Tibial nerve (tissue), 3 donors: ENCODE measurements around the gene PLCXD3.

Experiments used
- POLR2A ChIP-seq, 2 donors: fragments of 450-650 bp; IDR thresholded peaks; one replicate each; pipeline ENCODE4 v1.6.1; 2017; ENCODE audit warnings: antibody characterized with exemption in 2 of 2, mild to moderate bottlenecking in 2 of 2, moderate library complexity in 2 of 2
- TF ChIP-seq, protein P1 (sequence below), 5 experiments: fragments of 200-600 bp in 3 of 5; fragments of 450-650 bp in 2 of 5; sonication (generic) in 3 of 5; IDR thresholded peaks; one replicate each; pipeline ENCODE4 v1.5.1; 2016 to 2019; ENCODE audit warnings: antibody characterized with exemption in 5 of 5, mild to moderate bottlenecking in 3 of 5, moderate library complexity in 2 of 5

DNA sequence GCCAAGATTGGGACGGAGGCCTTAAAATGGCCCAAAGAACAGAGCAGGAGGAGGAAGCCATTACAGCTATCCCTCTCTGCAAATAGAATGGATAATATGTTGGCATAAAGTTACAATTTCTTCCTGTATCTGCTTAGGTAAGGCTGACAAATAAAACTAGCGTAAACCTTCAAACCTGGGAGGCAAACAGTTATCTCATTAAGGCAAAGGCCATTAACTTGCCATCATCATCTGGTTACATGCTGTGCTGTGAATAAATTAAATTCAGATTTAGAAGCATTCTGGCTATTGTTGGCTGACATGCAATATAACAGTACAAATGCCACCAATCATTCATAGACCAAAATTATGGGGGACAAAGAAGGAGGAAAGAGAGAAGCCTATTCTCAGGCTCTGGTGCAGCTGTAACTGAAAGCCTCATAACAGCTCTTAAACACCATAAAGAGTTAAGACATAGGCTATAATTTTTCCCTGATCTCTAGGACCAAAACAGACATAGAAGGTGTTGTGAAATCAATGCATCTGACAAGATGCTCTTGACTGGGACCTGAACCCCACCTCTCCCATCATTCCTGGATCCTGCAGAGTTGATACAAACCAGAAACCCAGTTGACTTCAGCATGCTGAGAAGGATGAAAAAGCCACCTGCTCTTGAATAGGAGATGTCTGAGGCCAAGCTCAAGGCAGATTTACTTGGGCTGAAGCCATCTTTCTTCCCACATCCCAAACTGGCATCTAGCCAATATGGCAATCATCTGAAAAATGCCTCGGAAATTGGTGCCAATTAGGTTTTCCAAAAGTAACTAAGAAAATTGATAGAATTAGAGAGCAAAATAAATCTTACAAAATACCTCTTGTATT, 62.5 kb downstream of the PLCXD3 start:
- TF ChIP-seq, protein P1, sequence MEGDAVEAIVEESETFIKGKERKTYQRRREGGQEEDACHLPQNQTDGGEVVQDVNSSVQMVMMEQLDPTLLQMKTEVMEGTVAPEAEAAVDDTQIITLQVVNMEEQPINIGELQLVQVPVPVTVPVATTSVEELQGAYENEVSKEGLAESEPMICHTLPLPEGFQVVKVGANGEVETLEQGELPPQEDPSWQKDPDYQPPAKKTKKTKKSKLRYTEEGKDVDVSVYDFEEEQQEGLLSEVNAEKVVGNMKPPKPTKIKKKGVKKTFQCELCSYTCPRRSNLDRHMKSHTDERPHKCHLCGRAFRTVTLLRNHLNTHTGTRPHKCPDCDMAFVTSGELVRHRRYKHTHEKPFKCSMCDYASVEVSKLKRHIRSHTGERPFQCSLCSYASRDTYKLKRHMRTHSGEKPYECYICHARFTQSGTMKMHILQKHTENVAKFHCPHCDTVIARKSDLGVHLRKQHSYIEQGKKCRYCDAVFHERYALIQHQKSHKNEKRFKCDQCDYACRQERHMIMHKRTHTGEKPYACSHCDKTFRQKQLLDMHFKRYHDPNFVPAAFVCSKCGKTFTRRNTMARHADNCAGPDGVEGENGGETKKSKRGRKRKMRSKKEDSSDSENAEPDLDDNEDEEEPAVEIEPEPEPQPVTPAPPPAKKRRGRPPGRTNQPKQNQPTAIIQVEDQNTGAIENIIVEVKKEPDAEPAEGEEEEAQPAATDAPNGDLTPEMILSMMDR (IDR thresholded peaks at IDR 0.05) = no peak
- TF ChIP-seq POLR2A (IDR thresholded peaks at IDR 0.05) = no peak
